Bronchial epithelial cell (primary cell): ENCODE data around the gene GREM2. TPM values are rescaled to one million over a fixed set of nuclear protein-coding genes. Genes with fewer than 3 reads are reported as not detected.

Source experiments
- DNase-seq: peaks from one replicate; pipeline ENCODE4 v3.0.0-alpha.2; 2010; ENCODE audit warnings: low read depth
- FAIRE-seq: peaks from 2 replicates; lab custom pipeline; 2011; peaks lifted over from hg19 to GRCh38; lab: Jason Lieb, UNC
- H3K27me3 ChIP-seq: 2 replicates; pipeline ENCODE4 v1.5.1; 2011; ENCODE audit warnings: low read length; ENCODE audit not compliant: control insufficient read depth, insufficient read depth
- H3K36me3 ChIP-seq: 2 replicates; pipeline ENCODE4 v1.5.1; 2011; ENCODE audit warnings: low read length; ENCODE audit not compliant: control insufficient read depth, insufficient read depth
- H3K4me3 ChIP-seq: 2 replicates; pipeline ENCODE4 v1.5.1; 2011; ENCODE audit warnings: mild to moderate bottlenecking, low read depth, low read length, control low read depth
- total RNA-seq: library from RNA; depleted of rRNA; stranded (reverse); fragments of >200 nt; gene quantifications from 2 replicates; pipeline ENCODE4 v1.2.1, GENCODE V29; 2014
- TF ChIP-seq, protein P1 (sequence below): IDR thresholded peaks from 2 replicates; pipeline ENCODE4 v1.5.1; 2011; ENCODE audit warnings: mild to moderate bottlenecking, moderate library complexity, low read length, control low read depth, inconsistent platforms; ENCODE audit not compliant: insufficient read depth, severe bottlenecking

Gene GREM2
- total RNA-seq, 1 donor from 2014 or later, result not detected

DNA sequence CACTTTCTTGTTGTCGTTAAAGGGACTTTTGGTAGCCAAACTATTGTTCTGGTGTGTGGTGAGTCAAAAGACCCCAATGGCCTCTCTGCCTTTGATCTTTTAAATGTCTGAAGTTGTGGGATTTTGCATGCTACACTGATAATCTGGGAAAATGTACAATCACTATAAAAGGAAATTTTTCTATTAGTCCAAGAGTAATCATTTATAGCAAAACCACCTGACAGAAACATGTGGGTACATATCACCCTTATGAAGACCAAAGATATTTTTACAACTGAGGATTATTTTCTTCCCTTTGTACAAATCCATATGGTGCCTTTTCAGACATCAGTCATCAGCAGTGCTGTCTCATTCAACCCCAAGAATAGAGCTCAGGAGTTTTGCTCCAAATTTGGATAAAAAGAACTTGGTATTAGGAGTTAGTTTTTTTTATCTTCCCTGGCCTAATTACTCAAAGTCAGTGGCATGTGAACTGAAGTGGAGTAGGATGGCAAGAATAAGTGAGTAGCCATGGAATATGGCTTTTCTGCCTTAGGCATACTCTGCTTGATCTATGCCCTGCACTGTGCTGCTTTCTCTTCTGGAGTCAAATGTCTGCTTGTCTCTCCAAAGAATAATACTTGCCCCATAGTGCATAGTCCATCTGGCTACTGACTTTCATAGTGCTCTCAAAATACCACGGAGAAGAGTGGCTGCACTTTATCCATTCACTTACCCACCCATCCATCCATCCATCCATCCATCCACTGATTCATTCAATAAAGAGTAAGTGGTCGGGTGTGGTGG lies 13.5 kb downstream of the GREM2 start:
- Histone ChIP-seq H3K4me3 (no peak overlapping the region), H3K36me3 (no peaks in the 10 kb centered on the region), H3K27me3 (no peaks in the 10 kb centered on the region)
- TF ChIP-seq, protein P1, sequence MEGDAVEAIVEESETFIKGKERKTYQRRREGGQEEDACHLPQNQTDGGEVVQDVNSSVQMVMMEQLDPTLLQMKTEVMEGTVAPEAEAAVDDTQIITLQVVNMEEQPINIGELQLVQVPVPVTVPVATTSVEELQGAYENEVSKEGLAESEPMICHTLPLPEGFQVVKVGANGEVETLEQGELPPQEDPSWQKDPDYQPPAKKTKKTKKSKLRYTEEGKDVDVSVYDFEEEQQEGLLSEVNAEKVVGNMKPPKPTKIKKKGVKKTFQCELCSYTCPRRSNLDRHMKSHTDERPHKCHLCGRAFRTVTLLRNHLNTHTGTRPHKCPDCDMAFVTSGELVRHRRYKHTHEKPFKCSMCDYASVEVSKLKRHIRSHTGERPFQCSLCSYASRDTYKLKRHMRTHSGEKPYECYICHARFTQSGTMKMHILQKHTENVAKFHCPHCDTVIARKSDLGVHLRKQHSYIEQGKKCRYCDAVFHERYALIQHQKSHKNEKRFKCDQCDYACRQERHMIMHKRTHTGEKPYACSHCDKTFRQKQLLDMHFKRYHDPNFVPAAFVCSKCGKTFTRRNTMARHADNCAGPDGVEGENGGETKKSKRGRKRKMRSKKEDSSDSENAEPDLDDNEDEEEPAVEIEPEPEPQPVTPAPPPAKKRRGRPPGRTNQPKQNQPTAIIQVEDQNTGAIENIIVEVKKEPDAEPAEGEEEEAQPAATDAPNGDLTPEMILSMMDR, result no peak
- FAIRE-seq (no peak), DNase-seq (no peak)

DNA sequence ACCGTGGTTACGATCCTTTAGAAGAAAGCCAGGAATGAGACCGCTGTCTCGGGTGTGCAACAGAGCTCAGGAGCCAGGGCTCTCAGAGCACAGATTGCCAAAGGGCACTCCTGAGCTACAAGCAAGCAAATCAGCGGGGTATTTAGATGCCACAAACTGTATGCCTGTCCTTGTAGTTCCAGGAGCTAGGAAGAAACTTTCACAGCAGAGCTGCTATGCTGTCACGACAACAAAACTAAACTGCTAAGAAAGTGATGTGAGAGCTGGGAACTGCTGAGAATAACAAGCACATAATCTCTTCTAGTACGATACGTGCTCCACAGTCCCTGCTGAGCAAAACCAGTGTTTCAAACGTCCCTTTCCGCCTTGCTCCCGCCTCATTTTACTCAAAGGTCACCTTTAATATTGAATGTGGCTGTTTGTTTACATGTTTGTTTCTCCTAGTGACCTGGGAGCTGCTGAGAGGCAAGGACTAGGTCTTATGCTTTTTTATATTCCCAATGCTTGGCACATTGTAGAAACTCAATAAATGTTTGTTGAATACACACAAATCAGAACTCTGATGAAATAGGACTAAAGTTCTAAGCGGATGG lies 14.7 kb downstream of the GREM2 start:
- TF ChIP-seq, protein P1, result no peak
- no peak for DNase-seq

GRCh38 chr1:240595476-240595875 lies 16.5 kb downstream of the GREM2 start:
- Histone ChIP-seq H3K4me3 (no peak overlapping the region), H3K36me3 (no peaks in the 10 kb centered on the region), H3K27me3 (no peaks in the 10 kb centered on the region)
- DNase-seq, result no peak
- TF ChIP-seq, protein P1, result no peak
- no peak for FAIRE-seq

More for the DNA sequence above, 14.7 kb downstream of the GREM2 start:
- no peaks in the 10 kb centered on the region for H3K36me3 ChIP-seq
- H3K4me3 ChIP-seq, result no peak overlapping the region
- no peaks in the 10 kb centered on the region for H3K27me3 ChIP-seq
- no peak for FAIRE-seq

- Histone ChIP-seq H3K36me3 (no peaks in the 10 kb centered on the region), H3K27me3 (no peaks in the 10 kb centered on the region), H3K4me3 (no peak overlapping the region)
- no peak for FAIRE-seq
- TF ChIP-seq, protein P1, result no peak
- no peak for DNase-seq
Observed at GRCh38 chr1:240591564-240591963, 20.4 kb downstream of the GREM2 start.

- FAIRE-seq (no peak), DNase-seq (no peak)
- TF ChIP-seq, protein P1, result no peak
- no peak overlapping the region for H3K4me3 ChIP-seq
- no peaks in the 10 kb centered on the region for H3K27me3 ChIP-seq
- no peaks in the 10 kb centered on the region for H3K36me3 ChIP-seq
Observed at GRCh38 chr1:240591078-240591477, 20.9 kb downstream of the GREM2 start.
